NCI-H748 (cell line): ENCODE data around the gene RNF6.
A peak's percentile ranks its signal among the peaks of the same experiment; 100 is the strongest.
"Not testable (repeated sequence)": the region's sequence is repeated elsewhere in the genome, so short reads cannot be mapped to it uniquely, and the experiment has no call there.

Source experiments
- DNase-seq: peaks from one replicate; lab custom pipeline; 2025; ENCODE audit not compliant: unreplicated experiment; lab: John Stamatoyannopoulos, UW

Gene RNF6

GRCh38 chr13:26221721-26222519 lies at the start of gene RNF6:
Gene RNF6, minus strand, starts transcription at chr13:26222314. Its CDS starts 2,665 bp downstream, at chr13:26219649.
- peak; percentile 100 for DNase-seq

GRCh38 chr13:26270707-26271106 lies 48.6 kb upstream of the RNF6 start:
- no peak for DNase-seq

GRCh38 chr13:26266311-26266710 lies 44.2 kb upstream of the RNF6 start:
- no peak for DNase-seq

GRCh38 chr13:26262156-26262555 lies 40.0 kb upstream of the RNF6 start:
- no peak for DNase-seq

- DNase-seq, result no peak
These were observed 37.5 kb upstream of the RNF6 start for GRCh38 chr13:26259634-26260033.

GRCh38 chr13:26257049-26257448 lies 34.9 kb upstream of the RNF6 start:
- no peak for DNase-seq

GRCh38 chr13:26255691-26256277 lies 33.7 kb upstream of the RNF6 start:
- DNase-seq, result peak; percentile 45

- no peak for DNase-seq
These were observed 33.0 kb upstream of the RNF6 start for GRCh38 chr13:26255115-26255514.

GRCh38 chr13:26254583-26255111 lies 32.5 kb upstream of the RNF6 start:
- peak; percentile 86 for DNase-seq

GRCh38 chr13:26253787-26254582 lies 31.9 kb upstream of the RNF6 start, which contains the start of gene CDK8:
Gene CDK8, plus strand, starts transcription at chr13:26254129. Its CDS starts 513 bp downstream, at chr13:26254642.
- DNase-seq, result peak; percentile 100

- DNase-seq, result peak; percentile 58
These were observed 31.2 kb upstream of the RNF6 start for GRCh38 chr13:26253262-26253786.

GRCh38 chr13:26252006-26252405 lies 29.9 kb upstream of the RNF6 start:
- DNase-seq, result not testable (repeated sequence)

GRCh38 chr13:26249551-26249950 lies 27.4 kb upstream of the RNF6 start:
- DNase-seq, result no peak

- DNase-seq, result no peak
These were observed 25.5 kb upstream of the RNF6 start for GRCh38 chr13:26247608-26248007.

- no peak for DNase-seq
These were observed 24.9 kb upstream of the RNF6 start for GRCh38 chr13:26247011-26247410.

- DNase-seq, result peak; percentile 52
These were observed 24.0 kb upstream of the RNF6 start for GRCh38 chr13:26246154-26246553.

GRCh38 chr13:26236296-26236695 lies 14.2 kb upstream of the RNF6 start:
- DNase-seq, result no peak

- no peak for DNase-seq
These were observed 8.6 kb upstream of the RNF6 start for GRCh38 chr13:26230703-26231102.

GRCh38 chr13:26229080-26229615 lies 7.0 kb upstream of the RNF6 start:
- DNase-seq, result no peak

GRCh38 chr13:26228096-26228495 lies 6.0 kb upstream of the RNF6 start:
- no peak for DNase-seq
